Activated gamma-delta T cell treated with anti-CD3 and anti-CD28 coated beads, Interleukin-2, amount 50 U/mL, for 16 hours (primary cell): ENCODE data around the gene CCK.

Experiments
- DNase-seq: peaks from one replicate; pipeline ENCODE4 v3.0.0-alpha.2; 2020; ENCODE audit warnings: low read depth

The CCK gene

GRCh38 chr3:42225486-42226363, 40.3 kb downstream of the CCK start:
- no peak for DNase-seq

GRCh38 chr3:42224658-42225421, 41.1 kb downstream of the CCK start:
- no peak for DNase-seq

GRCh38 chr3:42224178-42224577, 41.8 kb downstream of the CCK start:
- no peak for DNase-seq

GRCh38 chr3:42222942-42223693, 42.9 kb downstream of the CCK start:
- DNase-seq, result no peak

- DNase-seq, result no peak
Measured at GRCh38 chr3:42220436-42221121, 45.4 kb downstream of the CCK start.

- no peak for DNase-seq
Measured at GRCh38 chr3:42216931-42217333, 49.1 kb downstream of the CCK start.

GRCh38 chr3:42216302-42216701, 49.7 kb downstream of the CCK start:
- no peak for DNase-seq

- DNase-seq, result no peak
Measured at GRCh38 chr3:42214565-42215283, 51.3 kb downstream of the CCK start.

GRCh38 chr3:42214064-42214463, 51.9 kb downstream of the CCK start:
- DNase-seq, result no peak

- no peak for DNase-seq
Measured at GRCh38 chr3:42213417-42213816, 52.6 kb downstream of the CCK start.

GRCh38 chr3:42210726-42211125, 55.3 kb downstream of the CCK start:
- no peak for DNase-seq

- DNase-seq, result no peak
Measured at GRCh38 chr3:42209917-42210316, 56.1 kb downstream of the CCK start.
